WTC11 (cell line): ENCODE measurements around the gene TUBGCP2. TPM values are rescaled to one million over a fixed set of nuclear protein-coding genes. Genes with fewer than 3 reads are reported as not detected.

Source experiments
- ATAC-seq: fragments of 200-7000 bp; cut with Tn5 transposase; 2 replicates; pipeline ENCODE4 v1.10.0; 2021; ENCODE audit warnings: mild to moderate bottlenecking, moderate library complexity
- CTCF ChIA-PET: fragments of 300-600 bp; sonication (Branson Sonifier 250); formaldehyde crosslinking; loops from one replicate; lab custom pipeline; 2021; ENCODE audit warnings: antibody characterized with exemption; lab: Charles Lee
- POLR2A ChIA-PET: fragments of 350-600 bp; sonication (Branson Sonifier 250); formaldehyde crosslinking; loops from one replicate; lab custom pipeline; 2021; ENCODE audit warnings: antibody characterized with exemption; lab: Charles Lee
- DNase-seq: peaks from one replicate; pipeline ENCODE4 v3.0.0; 2021; ENCODE audit warnings: low spot score
- H3K27ac Mint-ChIP-seq: 2 replicates; pipeline ENCODE4 v1.8.0; 2021; ENCODE audit warnings: mixed read lengths
- H3K27me3 Mint-ChIP-seq: 2 replicates; pipeline ENCODE4 v1.8.0; 2021; ENCODE audit warnings: low read depth, mild to moderate bottlenecking, moderate library complexity, mixed read lengths
- H3K36me3 Mint-ChIP-seq: 2 replicates; pipeline ENCODE4 v1.8.0; 2021; ENCODE audit warnings: mixed read lengths
- H3K4me1 Mint-ChIP-seq: 2 replicates; pipeline ENCODE4 v1.8.0; 2022; ENCODE audit warnings: mixed read lengths
- H3K4me3 Mint-ChIP-seq: 2 replicates; pipeline ENCODE4 v1.8.0; 2021; ENCODE audit warnings: mild to moderate bottlenecking, moderate library complexity, mixed read lengths
- H3K9me3 Mint-ChIP-seq: 2 replicates; pipeline ENCODE4 v1.8.0; 2021; ENCODE audit warnings: mixed read lengths
- ATF2 ChIP-seq: sonication (generic); formaldehyde crosslinking; IDR thresholded peaks from 2 replicates; pipeline ENCODE4 v1.8.1; 2022; ENCODE audit warnings: low read depth, missing genetic modification reagents, borderline replicate concordance
- CREB1 ChIP-seq: sonication (generic); formaldehyde crosslinking; IDR thresholded peaks from 2 replicates; pipeline ENCODE4 v1.8.0; 2023; ENCODE audit warnings: mild to moderate bottlenecking, missing genetic modification reagents
- E2F4 ChIP-seq: sonication (generic); formaldehyde crosslinking; IDR thresholded peaks from 2 replicates; pipeline ENCODE4 v1.8.1; 2022; ENCODE audit warnings: low read depth, mild to moderate bottlenecking, moderate library complexity, missing genetic modification reagents, borderline replicate concordance
- ELF4 ChIP-seq: sonication (generic); formaldehyde crosslinking; IDR thresholded peaks from 2 replicates; pipeline ENCODE4 v1.8.1; 2022; ENCODE audit warnings: low read depth, mild to moderate bottlenecking, moderate library complexity, missing genetic modification reagents
- ETV6 ChIP-seq: sonication (generic); formaldehyde crosslinking; IDR thresholded peaks from 2 replicates; pipeline ENCODE4 v1.8.1; 2022; ENCODE audit warnings: mild to moderate bottlenecking, missing genetic modification reagents
- GRHL2 ChIP-seq: fragments of 250-450 bp; sonication (Bioruptor Pico); IDR thresholded peaks from 2 replicates; pipeline ENCODE4 v1.8.0; 2022; ENCODE audit warnings: mild to moderate bottlenecking, moderate library complexity; ENCODE audit not compliant: insufficient replicate concordance, severe bottlenecking
- HMGXB4 ChIP-seq: sonication (generic); formaldehyde crosslinking; IDR thresholded peaks from 2 replicates; pipeline ENCODE4 v1.8.1; 2023; ENCODE audit warnings: mild to moderate bottlenecking, moderate library complexity, missing genetic modification reagents
- MLX ChIP-seq: sonication (generic); formaldehyde crosslinking; IDR thresholded peaks from 2 replicates; pipeline ENCODE4 v1.8.1; 2023; ENCODE audit warnings: mild to moderate bottlenecking, missing genetic modification reagents, moderate library complexity
- MXD4 ChIP-seq: fragments of 250-450 bp; sonication (Bioruptor Pico); IDR thresholded peaks from 2 replicates; pipeline ENCODE4 v1.8.0; 2021; ENCODE audit warnings: mild to moderate bottlenecking, moderate library complexity, borderline replicate concordance
- NFATC4 ChIP-seq: fragments of 250-450 bp; sonication (Bioruptor Pico); IDR thresholded peaks from 2 replicates; pipeline ENCODE4 v1.9.0; 2021; ENCODE audit warnings: mild to moderate bottlenecking
- NR2C2 ChIP-seq: sonication (generic); formaldehyde crosslinking; IDR thresholded peaks from 2 replicates; pipeline ENCODE4 v1.8.0; 2022; ENCODE audit warnings: mild to moderate bottlenecking, missing genetic modification reagents
- SP1 ChIP-seq: sonication (generic); formaldehyde crosslinking; conservative IDR thresholded peaks from 2 replicates; pipeline ENCODE4 v1.8.1; 2022; ENCODE audit warnings: missing genetic modification reagents
- USF2 ChIP-seq: sonication (generic); formaldehyde crosslinking; IDR thresholded peaks from 2 replicates; pipeline ENCODE4 v1.8.1; 2023; ENCODE audit warnings: mild to moderate bottlenecking, missing genetic modification reagents, moderate library complexity
- ZNF138 ChIP-seq: sonication (generic); formaldehyde crosslinking; conservative IDR thresholded peaks from 2 replicates; pipeline ENCODE4 v1.8.1; 2022; ENCODE audit warnings: mild to moderate bottlenecking, moderate library complexity, missing genetic modification reagents
- ZNF416 ChIP-seq: fragments of 250-450 bp; sonication (Bioruptor Pico); IDR thresholded peaks from 2 replicates; pipeline ENCODE4 v1.9.0; 2021; ENCODE audit warnings: mild to moderate bottlenecking, inconsistent platforms
- ZNF423 ChIP-seq: fragments of 250-450 bp; sonication (Bioruptor Pico); IDR thresholded peaks from 2 replicates; pipeline ENCODE4 v2.1.2; 2022; ENCODE audit warnings: mild to moderate bottlenecking, moderate library complexity
- total RNA-seq: library from RNA; stranded (reverse); gene quantifications from 3 replicates; pipeline ENCODE4 v1.2.3, GENCODE V29; 2021
- TF ChIP-seq, protein P1 (sequence below): sonication (generic); formaldehyde crosslinking; IDR thresholded peaks from 2 replicates; pipeline ENCODE4 v1.8.0; 2022; ENCODE audit warnings: mild to moderate bottlenecking, missing genetic modification reagents
- TF ChIP-seq, protein P2 (sequence below): fragments of 200-600 bp; IDR thresholded peaks from 2 replicates; pipeline ENCODE4 v1.8.0; 2022; ENCODE audit warnings: antibody characterized with exemption
- TF ChIP-seq, protein P3 (sequence below): sonication (generic); formaldehyde crosslinking; IDR thresholded peaks from 2 replicates; pipeline ENCODE4 v1.8.1; 2022; ENCODE audit warnings: mild to moderate bottlenecking, moderate library complexity, missing genetic modification reagents
- TF ChIP-seq, protein P4 (sequence below): sonication (generic); formaldehyde crosslinking; IDR thresholded peaks from 2 replicates; pipeline ENCODE4 v1.8.1; 2023; ENCODE audit warnings: mild to moderate bottlenecking, missing genetic modification reagents, borderline replicate concordance

TUBGCP2 gene
- total RNA-seq, 1 experiment from 2014 or later, result 62.5 TPM

GRCh38 chr10:133329491-133330202 lies 21.0 kb upstream of the TUBGCP2 start:
- peak overlapping the region; percentile 22 for H3K4me3 Mint-ChIP-seq
- POLR2A ChIA-PET, result no interaction called here
- H3K4me1 Mint-ChIP-seq, result peaks cover 14% of the 10 kb centered on the region
- no peak overlapping the region for H3K27ac Mint-ChIP-seq
- H3K36me3 Mint-ChIP-seq, result no peaks in the 10 kb centered on the region
- H3K9me3 Mint-ChIP-seq, result peaks cover 6% of the 10 kb centered on the region
- DNase-seq, result peak; percentile 90
- peaks cover 88% of the 10 kb centered on the region for H3K27me3 Mint-ChIP-seq
- ATAC-seq, result peak; percentile 81
- TF ChIP-seq ELF4 (no peak), GRHL2 (CRISPR knock-in tag) (no peak), ETV6 (0 out of 2 replicates have a peak, but pooled peaks have one; percentile 35), NR2C2 (CRISPR knock-in tag) (no peak), MLX (CRISPR knock-in tag) (no peak), NFATC4 (CRISPR knock-in tag) (no peak), ZNF416 (CRISPR knock-in tag) (no peak), MXD4 (CRISPR knock-in tag) (no peak), ZNF138 (CRISPR knock-in tag) (no peak), E2F4 (CRISPR knock-in tag) (no peak), ATF2 (CRISPR knock-in tag) (no peak), USF2 (CRISPR knock-in tag) (no peak), ZNF423 (peak; percentile 82), HMGXB4 (CRISPR knock-in tag) (0 out of 2 replicates have a peak, but pooled peaks have one; percentile 48), CREB1 (no peak), SP1 (CRISPR knock-in tag) (no peak)
- TF ChIP-seq, protein P1, sequence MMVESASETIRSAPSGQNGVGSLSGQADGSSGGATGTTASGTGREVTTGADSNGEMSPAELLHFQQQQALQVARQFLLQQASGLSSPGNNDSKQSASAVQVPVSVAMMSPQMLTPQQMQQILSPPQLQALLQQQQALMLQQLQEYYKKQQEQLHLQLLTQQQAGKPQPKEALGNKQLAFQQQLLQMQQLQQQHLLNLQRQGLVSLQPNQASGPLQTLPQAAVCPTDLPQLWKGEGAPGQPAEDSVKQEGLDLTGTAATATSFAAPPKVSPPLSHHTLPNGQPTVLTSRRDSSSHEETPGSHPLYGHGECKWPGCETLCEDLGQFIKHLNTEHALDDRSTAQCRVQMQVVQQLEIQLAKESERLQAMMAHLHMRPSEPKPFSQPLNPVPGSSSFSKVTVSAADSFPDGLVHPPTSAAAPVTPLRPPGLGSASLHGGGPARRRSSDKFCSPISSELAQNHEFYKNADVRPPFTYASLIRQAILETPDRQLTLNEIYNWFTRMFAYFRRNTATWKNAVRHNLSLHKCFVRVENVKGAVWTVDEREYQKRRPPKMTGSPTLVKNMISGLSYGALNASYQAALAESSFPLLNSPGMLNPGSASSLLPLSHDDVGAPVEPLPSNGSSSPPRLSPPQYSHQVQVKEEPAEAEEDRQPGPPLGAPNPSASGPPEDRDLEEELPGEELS, result no peak
- TF ChIP-seq, protein P2, sequence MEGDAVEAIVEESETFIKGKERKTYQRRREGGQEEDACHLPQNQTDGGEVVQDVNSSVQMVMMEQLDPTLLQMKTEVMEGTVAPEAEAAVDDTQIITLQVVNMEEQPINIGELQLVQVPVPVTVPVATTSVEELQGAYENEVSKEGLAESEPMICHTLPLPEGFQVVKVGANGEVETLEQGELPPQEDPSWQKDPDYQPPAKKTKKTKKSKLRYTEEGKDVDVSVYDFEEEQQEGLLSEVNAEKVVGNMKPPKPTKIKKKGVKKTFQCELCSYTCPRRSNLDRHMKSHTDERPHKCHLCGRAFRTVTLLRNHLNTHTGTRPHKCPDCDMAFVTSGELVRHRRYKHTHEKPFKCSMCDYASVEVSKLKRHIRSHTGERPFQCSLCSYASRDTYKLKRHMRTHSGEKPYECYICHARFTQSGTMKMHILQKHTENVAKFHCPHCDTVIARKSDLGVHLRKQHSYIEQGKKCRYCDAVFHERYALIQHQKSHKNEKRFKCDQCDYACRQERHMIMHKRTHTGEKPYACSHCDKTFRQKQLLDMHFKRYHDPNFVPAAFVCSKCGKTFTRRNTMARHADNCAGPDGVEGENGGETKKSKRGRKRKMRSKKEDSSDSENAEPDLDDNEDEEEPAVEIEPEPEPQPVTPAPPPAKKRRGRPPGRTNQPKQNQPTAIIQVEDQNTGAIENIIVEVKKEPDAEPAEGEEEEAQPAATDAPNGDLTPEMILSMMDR, result peak; percentile 95
- TF ChIP-seq, protein P3, sequence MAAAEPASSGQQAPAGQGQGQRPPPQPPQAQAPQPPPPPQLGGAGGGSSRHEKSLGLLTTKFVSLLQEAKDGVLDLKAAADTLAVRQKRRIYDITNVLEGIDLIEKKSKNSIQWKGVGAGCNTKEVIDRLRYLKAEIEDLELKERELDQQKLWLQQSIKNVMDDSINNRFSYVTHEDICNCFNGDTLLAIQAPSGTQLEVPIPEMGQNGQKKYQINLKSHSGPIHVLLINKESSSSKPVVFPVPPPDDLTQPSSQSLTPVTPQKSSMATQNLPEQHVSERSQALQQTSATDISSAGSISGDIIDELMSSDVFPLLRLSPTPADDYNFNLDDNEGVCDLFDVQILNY (CRISPR knock-in tag), result 0 out of 2 replicates have a peak, but pooled peaks have one; percentile 34
- TF ChIP-seq, protein P4, sequence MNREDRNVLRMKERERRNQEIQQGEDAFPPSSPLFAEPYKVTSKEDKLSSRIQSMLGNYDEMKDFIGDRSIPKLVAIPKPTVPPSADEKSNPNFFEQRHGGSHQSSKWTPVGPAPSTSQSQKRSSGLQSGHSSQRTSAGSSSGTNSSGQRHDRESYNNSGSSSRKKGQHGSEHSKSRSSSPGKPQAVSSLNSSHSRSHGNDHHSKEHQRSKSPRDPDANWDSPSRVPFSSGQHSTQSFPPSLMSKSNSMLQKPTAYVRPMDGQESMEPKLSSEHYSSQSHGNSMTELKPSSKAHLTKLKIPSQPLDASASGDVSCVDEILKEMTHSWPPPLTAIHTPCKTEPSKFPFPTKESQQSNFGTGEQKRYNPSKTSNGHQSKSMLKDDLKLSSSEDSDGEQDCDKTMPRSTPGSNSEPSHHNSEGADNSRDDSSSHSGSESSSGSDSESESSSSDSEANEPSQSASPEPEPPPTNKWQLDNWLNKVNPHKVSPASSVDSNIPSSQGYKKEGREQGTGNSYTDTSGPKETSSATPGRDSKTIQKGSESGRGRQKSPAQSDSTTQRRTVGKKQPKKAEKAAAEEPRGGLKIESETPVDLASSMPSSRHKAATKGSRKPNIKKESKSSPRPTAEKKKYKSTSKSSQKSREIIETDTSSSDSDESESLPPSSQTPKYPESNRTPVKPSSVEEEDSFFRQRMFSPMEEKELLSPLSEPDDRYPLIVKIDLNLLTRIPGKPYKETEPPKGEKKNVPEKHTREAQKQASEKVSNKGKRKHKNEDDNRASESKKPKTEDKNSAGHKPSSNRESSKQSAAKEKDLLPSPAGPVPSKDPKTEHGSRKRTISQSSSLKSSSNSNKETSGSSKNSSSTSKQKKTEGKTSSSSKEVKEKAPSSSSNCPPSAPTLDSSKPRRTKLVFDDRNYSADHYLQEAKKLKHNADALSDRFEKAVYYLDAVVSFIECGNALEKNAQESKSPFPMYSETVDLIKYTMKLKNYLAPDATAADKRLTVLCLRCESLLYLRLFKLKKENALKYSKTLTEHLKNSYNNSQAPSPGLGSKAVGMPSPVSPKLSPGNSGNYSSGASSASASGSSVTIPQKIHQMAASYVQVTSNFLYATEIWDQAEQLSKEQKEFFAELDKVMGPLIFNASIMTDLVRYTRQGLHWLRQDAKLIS (CRISPR knock-in tag), result no peak
- CTCF ChIA-PET, result interaction anchor here (0.7 to 4.1 kb wide), 31 partner anchors 11 to 171 kb away, joined by 3 to 26 read pairs (median 4); partner anchors contain the start of genes ECHS1, FUOM, MTG1 and PAOX
